Urinary bladder (tissue), 4 donors: ENCODE results near the gene AFF1. TPM values are rescaled to one million over a fixed set of nuclear protein-coding genes. Genes with fewer than 3 reads are reported as not detected.

Experiments
- DNase-seq: peaks from one replicate; pipeline ENCODE4 v3.0.0-alpha.2; 2015; ENCODE audit errors: extremely low spot score
- H3K27ac ChIP-seq: one replicate; pipeline ENCODE4 v1.5.1; 2013; ENCODE audit warnings: low read depth, mild to moderate bottlenecking, moderate library complexity
- H3K36me3 ChIP-seq: one replicate; pipeline ENCODE4 v1.6.1; 2013; ENCODE audit warnings: mild to moderate bottlenecking, moderate library complexity; ENCODE audit not compliant: insufficient read depth
- H3K4me1 ChIP-seq: one replicate; pipeline ENCODE4 v1.6.1; 2013; ENCODE audit warnings: mild to moderate bottlenecking, moderate library complexity; ENCODE audit not compliant: insufficient read depth
- H3K4me3 ChIP-seq: one replicate; pipeline ENCODE4 v1.5.1; 2013; ENCODE audit warnings: low read depth, low read length
- WGBS: extraction: QIAGEN DNeasy Blood & Tissue Kit; methylation state at CpG from one replicate; pipeline ENCODE4 v1.1.7; 2013; 5-methylcytosine and 5-hydroxymethylcytosine counted together
- polyA plus RNA-seq: library from polyadenylated mRNA; stranded (reverse); fragments of 200-250 nt; gene quantifications from one replicate; pipeline ENCODE4 v1.2.3, GENCODE V29; 2013
- total RNA-seq: library from RNA; depleted of rRNA; stranded (reverse); fragments of >200 nt; gene quantifications from one replicate; pipeline ENCODE4 v1.2.3, GENCODE V29; 2014
- donor health status: healthy with polysubstance abuse.
- donor health status: healthy.

The AFF1 gene
- total and polyA plus RNA-seq, 2 donors = 22.8 to 32.8 TPM

DNA sequence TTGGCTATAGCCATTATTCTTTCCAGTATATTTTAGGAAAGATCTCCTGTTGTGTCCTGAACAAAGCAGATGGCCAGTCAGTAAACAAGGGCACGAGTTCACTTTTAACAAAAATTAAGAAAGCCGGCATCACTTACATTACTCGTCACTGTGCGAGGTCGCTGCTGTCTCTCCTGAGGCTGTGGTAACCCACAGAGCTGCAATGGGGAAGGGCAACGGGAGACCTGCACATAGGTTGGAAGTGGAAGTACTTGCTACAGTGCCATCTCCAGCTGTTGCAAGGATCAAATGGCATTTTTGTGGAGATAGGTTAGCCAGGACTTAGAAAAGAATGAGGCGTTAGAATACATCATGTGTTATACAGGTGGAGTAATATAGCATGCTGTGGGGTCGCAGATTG, 153.4 kb downstream of the AFF1 start:
- DNase-seq = no peak
- no peaks in the 10 kb centered on the region for H3K4me1 ChIP-seq

GRCh38 chr4:87089368-87089767, 154.6 kb downstream of the AFF1 start:
- Histone ChIP-seq H3K36me3 (no peaks in the 10 kb centered on the region), H3K4me3 (no peak overlapping the region), H3K4me1 (no peaks in the 10 kb centered on the region), H3K27ac (no peak overlapping the region)
- no peak for DNase-seq
- 63% methylated on average over 3 of the region's 3 CpGs for WGBS

More for the DNA sequence above, 153.4 kb downstream of the AFF1 start:
- Histone ChIP-seq H3K27ac (no peak overlapping the region), H3K4me3 (no peak overlapping the region), H3K36me3 (no peaks in the 10 kb centered on the region)
- 95% methylated on average over 8 of the region's 8 CpGs for WGBS

DNA sequence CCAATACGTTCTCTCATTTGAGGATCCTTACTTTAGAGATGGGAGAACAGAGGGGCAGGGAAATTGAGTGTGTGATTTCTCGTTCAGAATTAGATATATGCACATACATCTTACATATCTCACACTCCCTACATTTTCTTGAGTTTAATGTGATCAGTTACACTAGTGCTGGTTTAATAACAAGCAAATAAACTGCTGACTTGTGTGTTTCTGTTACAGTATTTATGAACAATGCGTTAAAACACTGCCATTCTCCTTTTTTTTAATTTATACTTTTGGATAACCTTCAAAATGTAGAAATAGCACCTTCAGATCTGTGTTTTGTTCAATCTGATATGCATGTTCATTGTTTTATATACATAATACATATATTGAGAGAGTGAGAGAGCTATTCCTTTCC, 155.5 kb downstream of the AFF1 start:
- Histone ChIP-seq H3K27ac (no peak overlapping the region), H3K4me1 (no peaks in the 10 kb centered on the region), H3K36me3 (no peaks in the 10 kb centered on the region), H3K4me3 (no peak overlapping the region)
- no peak for DNase-seq
- 96% methylated on average over 3 of the region's 3 CpGs for WGBS

DNA sequence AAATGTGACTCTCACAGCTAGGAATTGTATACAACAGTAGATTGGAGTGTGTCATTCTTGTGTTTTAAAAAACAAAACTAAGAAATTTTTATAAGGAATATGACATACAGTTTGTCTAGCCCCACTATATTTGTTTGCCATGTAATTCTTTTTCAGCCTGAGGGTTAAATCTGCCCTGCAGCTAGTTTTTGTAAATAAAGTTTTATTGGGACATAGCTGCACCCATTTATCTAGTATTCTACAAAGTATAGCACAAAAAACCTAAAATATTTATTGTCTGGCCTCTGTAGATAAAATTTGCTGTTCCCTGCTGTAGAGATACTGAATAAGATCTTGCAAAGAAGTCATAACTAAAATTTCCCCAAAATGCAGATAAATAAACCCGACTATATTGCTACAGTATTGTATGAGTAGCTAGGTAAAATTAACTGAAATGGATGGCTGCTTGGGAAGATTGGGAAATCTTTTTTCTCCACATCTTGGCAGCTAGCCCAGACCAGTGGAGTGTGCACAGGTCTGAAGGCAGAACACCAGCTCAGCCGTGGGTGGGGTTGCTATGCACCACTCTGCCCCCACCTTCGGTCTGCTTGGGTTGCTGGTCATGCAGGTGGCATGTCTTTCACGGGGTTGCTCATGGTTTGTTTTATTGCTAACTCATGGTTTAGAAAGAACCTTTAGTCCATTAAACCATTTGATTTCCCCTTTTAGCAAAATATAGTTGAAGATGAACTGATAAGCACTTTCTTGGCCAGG, 157.8 kb downstream of the AFF1 start:
- H3K4me1 ChIP-seq = no peaks in the 10 kb centered on the region
- no peaks in the 10 kb centered on the region for H3K36me3 ChIP-seq
- H3K4me3 ChIP-seq = no peak overlapping the region
- H3K27ac ChIP-seq = peak overlapping the region; percentile 14
- WGBS = 52% methylated on average over 4 of the region's 4 CpGs
- DNase-seq = peak; percentile 40

GRCh38 chr4:87093443-87094123, 158.8 kb downstream of the AFF1 start:
- DNase-seq = peak; percentile 37
- no peaks in the 10 kb centered on the region for H3K4me1 ChIP-seq
- 39% methylated on average over 4 of the region's 4 CpGs for WGBS

GRCh38 chr4:87097075-87097474, 162.3 kb downstream of the AFF1 start:
- Histone ChIP-seq H3K36me3 (no peaks in the 10 kb centered on the region), H3K4me1 (no peaks in the 10 kb centered on the region), H3K27ac (no peak overlapping the region), H3K4me3 (no peak overlapping the region)
- WGBS = 67% methylated on average over 4 of the region's 4 CpGs
- no peak for DNase-seq

More at GRCh38 chr4:87093443-87094123, 158.8 kb downstream of the AFF1 start:
- H3K4me3 ChIP-seq = no peak overlapping the region
- no peaks in the 10 kb centered on the region for H3K36me3 ChIP-seq
- no peak overlapping the region for H3K27ac ChIP-seq

DNA sequence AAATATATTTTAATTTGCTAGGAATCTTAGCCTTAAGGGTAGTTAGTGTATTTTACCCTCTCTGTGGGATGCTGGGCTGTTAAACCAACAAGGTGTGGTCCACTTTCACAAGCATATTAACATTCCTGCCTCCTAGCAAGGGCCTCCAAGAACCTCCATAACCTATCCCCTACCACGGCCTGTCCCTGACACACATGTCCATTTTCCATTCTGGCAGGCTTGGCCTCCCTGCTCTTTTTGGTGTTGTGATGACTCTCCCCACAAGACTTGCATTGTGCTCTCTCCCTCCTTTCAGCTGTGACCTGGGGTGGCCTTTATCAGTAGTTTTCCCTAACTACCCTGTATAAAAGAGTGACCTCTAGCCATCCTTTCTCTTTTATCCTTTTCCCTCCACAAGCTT, 165.4 kb downstream of the AFF1 start:
- WGBS = 79% methylated on average over 1 of the region's 1 CpG
- H3K4me1 ChIP-seq = peaks cover 2% of the 10 kb centered on the region

GRCh38 chr4:87101543-87102199, 166.9 kb downstream of the AFF1 start:
- WGBS = 83% methylated on average over 7 of the region's 7 CpGs
- peaks cover 2% of the 10 kb centered on the region for H3K4me1 ChIP-seq
- H3K27ac ChIP-seq = peak overlapping the region; percentile 23

More for the DNA sequence above, 165.4 kb downstream of the AFF1 start:
- no peak overlapping the region for H3K27ac ChIP-seq
- H3K36me3 ChIP-seq = no peaks in the 10 kb centered on the region
- no peak for DNase-seq
- no peak overlapping the region for H3K4me3 ChIP-seq

DNA sequence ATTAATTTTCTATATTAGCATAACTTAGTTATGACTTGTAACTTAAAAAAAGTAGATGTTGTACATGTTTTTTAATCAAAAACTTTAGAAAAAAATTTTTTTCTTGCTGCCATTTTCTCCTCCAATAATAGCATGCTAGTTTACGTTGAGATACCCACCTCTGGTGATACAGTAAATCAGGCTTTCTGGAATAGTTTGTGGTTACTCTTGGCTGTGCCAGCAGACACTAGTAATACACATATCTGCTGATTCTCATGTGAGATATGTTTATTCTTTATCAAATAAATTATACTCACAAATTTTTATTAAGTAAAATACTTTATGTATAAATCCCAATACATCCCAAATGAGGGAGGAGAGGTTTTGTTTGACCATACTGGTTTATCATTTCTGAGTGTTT, 168.3 kb downstream of the AFF1 start:
- Histone ChIP-seq H3K36me3 (peaks cover 2% of the 10 kb centered on the region), H3K27ac (peak overlapping the region; percentile 59), H3K4me3 (no peak overlapping the region), H3K4me1 (peaks cover 2% of the 10 kb centered on the region)
- 31% methylated on average over 1 of the region's 1 CpG for WGBS
- no peak for DNase-seq

More at GRCh38 chr4:87101543-87102199, 166.9 kb downstream of the AFF1 start:
- no peaks in the 10 kb centered on the region for H3K36me3 ChIP-seq
- DNase-seq = no peak
- no peak overlapping the region for H3K4me3 ChIP-seq

- Histone ChIP-seq H3K4me3 (no peak overlapping the region), H3K36me3 (peaks cover 2% of the 10 kb centered on the region), H3K27ac (peak overlapping the region; percentile 59), H3K4me1 (peaks cover 2% of the 10 kb centered on the region)
- 47% methylated on average over 2 of the region's 2 CpGs for WGBS
- peak; percentile 20 for DNase-seq
Observed at GRCh38 chr4:87103691-87104187, 168.9 kb downstream of the AFF1 start.

DNA sequence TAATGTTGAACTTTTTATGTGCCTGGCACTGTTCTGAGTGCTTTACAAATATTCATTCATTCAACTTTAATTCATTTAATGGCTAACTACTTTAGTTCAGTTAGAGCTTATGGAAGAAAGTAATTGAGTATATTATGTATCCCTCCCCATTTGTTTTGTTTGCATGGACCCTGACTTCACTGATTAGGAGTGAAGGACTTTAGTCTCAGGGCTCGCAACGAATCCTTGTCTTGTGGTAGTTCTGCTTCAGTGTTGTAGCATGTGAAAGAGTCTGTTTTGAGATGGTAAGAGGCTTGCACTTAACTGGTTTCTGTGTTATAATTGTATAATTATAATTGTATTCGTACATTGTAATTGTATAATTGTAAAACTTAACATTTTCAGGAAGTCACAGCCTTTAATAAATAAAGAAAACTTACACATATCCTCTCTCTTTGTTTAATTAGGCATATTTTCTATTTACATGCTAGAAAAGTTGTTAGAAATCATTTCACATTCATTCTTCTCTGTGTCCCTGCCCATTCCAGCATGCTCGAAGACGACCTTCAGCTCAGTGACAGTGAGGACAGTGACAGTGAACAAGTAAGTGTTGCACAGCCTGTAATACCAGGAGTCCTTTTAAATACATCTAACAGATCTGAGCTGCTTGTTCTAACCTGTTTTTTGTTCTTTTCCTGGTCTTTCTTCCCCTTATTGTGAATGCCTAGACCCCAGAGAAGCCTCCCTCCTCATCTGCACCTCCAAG, 170.5 kb downstream of the AFF1 start:
- no peak overlapping the region for H3K4me3 ChIP-seq
- no peak overlapping the region for H3K27ac ChIP-seq
- 88% methylated on average over 5 of the region's 5 CpGs for WGBS
- H3K4me1 ChIP-seq = peaks cover 2% of the 10 kb centered on the region
- peaks cover 2% of the 10 kb centered on the region for H3K36me3 ChIP-seq
- DNase-seq = peak; percentile 21

DNA sequence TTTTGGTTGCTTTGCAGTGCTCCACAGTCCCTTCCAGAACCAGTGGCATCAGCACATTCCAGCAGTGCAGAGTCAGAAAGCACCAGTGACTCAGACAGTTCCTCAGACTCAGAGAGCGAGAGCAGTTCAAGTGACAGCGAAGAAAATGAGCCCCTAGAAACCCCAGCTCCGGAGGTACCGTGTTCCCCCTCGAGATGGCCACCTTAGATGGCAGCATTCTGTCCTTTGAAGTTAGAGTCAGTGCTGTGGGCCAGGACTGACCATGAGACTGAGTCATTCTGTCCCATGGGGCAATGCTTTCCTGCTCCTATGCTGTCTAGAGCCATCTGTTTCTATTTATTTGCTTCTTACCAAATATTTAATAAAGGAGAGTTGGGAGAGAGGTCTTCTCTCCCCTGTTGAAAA, 173.3 kb downstream of the AFF1 start:
- no peak for DNase-seq
- 35% methylated on average over 5 of the region's 5 CpGs for WGBS
- H3K4me1 ChIP-seq = peaks cover 2% of the 10 kb centered on the region
- H3K36me3 ChIP-seq = peaks cover 2% of the 10 kb centered on the region
- H3K27ac ChIP-seq = peak overlapping the region; percentile 63
- H3K4me3 ChIP-seq = no peak overlapping the region

DNA sequence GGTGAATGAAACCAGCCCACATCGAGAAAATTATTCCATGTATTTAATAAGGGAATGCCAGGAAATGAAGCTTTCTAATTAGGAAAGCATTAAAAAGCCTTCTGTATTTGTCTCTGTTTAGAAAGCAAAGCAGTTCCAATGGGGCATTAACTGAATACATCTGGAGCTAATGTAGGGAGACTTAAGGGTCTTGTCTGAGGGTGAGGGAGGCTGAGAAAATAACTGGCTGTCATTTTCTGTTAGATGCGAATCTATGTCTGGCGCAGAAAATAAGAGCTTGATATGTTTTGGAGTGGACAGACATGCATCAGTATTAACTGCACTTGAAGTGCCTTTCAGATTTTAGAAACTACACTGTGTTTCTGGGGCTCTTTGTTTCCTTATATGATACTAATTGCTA, 174.3 kb downstream of the AFF1 start:
- DNase-seq = no peak
- Histone ChIP-seq H3K36me3 (peaks cover 2% of the 10 kb centered on the region), H3K4me1 (peaks cover under 1% of the 10 kb centered on the region), H3K4me3 (no peak overlapping the region), H3K27ac (no peak overlapping the region)
- 71% methylated on average over 3 of the region's 3 CpGs for WGBS
